Loucy (cell line): ENCODE data around the gene DEDD.

Experiments
- H2AFZ ChIP-seq: fragments of 200-600 bp; sonication (generic); 2 replicates; pipeline ENCODE4 v1.6.0; 2016; ENCODE audit warnings: antibody characterized with exemption, mild to moderate bottlenecking, low read length, moderate library complexity
- H3F3A ChIP-seq: fragments of 200-600 bp; 2 replicates; pipeline ENCODE4 v1.6.0; 2016; ENCODE audit warnings: antibody characterized with exemption, low read depth, mild to moderate bottlenecking
- H3K27me3 ChIP-seq: fragments of 200-600 bp; sonication (generic); 2 replicates; pipeline ENCODE4 v1.6.1; 2014; ENCODE audit warnings: low read length, mild to moderate bottlenecking; ENCODE audit not compliant: insufficient read depth, poor library complexity, severe bottlenecking
- H3K36me3 ChIP-seq: fragments of 200-600 bp; sonication (generic); 2 replicates; pipeline ENCODE4 v1.6.1; 2016; ENCODE audit warnings: low read length; ENCODE audit not compliant: insufficient read depth
- H3K4me1 ChIP-seq: fragments of 200-600 bp; sonication (generic); 2 replicates; pipeline ENCODE4 v1.5.1; 2014; ENCODE audit warnings: low read length, mild to moderate bottlenecking; ENCODE audit not compliant: insufficient read depth, poor library complexity, severe bottlenecking
- H3K4me2 ChIP-seq: fragments of 200-600 bp; sonication (generic); 2 replicates; pipeline ENCODE4 v1.6.0; 2014; ENCODE audit warnings: antibody characterized with exemption, low read length, low read depth, mild to moderate bottlenecking; ENCODE audit not compliant: poor library complexity, severe bottlenecking
- H3K4me3 ChIP-seq: fragments of 200-600 bp; sonication (generic); 2 replicates; pipeline ENCODE4 v1.5.1; 2014; ENCODE audit warnings: low read length, mild to moderate bottlenecking, mixed read lengths; ENCODE audit not compliant: poor library complexity, severe bottlenecking
- H3K79me2 ChIP-seq: fragments of 200-600 bp; sonication (generic); 2 replicates; pipeline ENCODE4 v1.6.1; 2014; ENCODE audit warnings: low read length; ENCODE audit not compliant: insufficient read depth
- H3K9ac ChIP-seq: fragments of 200-600 bp; sonication (generic); 2 replicates; pipeline ENCODE4 v1.6.0; 2014; ENCODE audit warnings: mild to moderate bottlenecking, low read depth, low read length, moderate library complexity; ENCODE audit not compliant: poor library complexity, severe bottlenecking
- H3K9me2 ChIP-seq: fragments of 200-600 bp; sonication (generic); replicated peaks from 2 replicates; pipeline ENCODE4 v1.6.1; 2016; ENCODE audit warnings: low read depth, low read length, mixed read lengths
- H3K9me3 ChIP-seq: fragments of 200-600 bp; sonication (generic); 2 replicates; pipeline ENCODE4 v1.6.1; 2014; ENCODE audit warnings: mild to moderate bottlenecking, antibody characterized with exemption, low read length, low read depth; ENCODE audit not compliant: insufficient read depth
- H4K20me1 ChIP-seq: fragments of 200-600 bp; sonication (generic); 2 replicates; pipeline ENCODE4 v1.6.0; 2014; ENCODE audit warnings: antibody characterized with exemption, low read length, mild to moderate bottlenecking; ENCODE audit not compliant: insufficient read depth, poor library complexity, severe bottlenecking
- CTCF ChIP-seq: fragments of 200-600 bp; sonication (generic); conservative IDR thresholded peaks from 2 replicates; pipeline ENCODE4 v1.5.1; 2014; ENCODE audit warnings: mild to moderate bottlenecking, antibody characterized with exemption, low read length
- EZH2phosphoT487 ChIP-seq: fragments of 200-600 bp; IDR thresholded peaks from 2 replicates; pipeline ENCODE4 v1.6.1; 2018; ENCODE audit warnings: antibody characterized with exemption, mild to moderate bottlenecking, moderate library complexity, borderline replicate concordance

Gene DEDD

DNA sequence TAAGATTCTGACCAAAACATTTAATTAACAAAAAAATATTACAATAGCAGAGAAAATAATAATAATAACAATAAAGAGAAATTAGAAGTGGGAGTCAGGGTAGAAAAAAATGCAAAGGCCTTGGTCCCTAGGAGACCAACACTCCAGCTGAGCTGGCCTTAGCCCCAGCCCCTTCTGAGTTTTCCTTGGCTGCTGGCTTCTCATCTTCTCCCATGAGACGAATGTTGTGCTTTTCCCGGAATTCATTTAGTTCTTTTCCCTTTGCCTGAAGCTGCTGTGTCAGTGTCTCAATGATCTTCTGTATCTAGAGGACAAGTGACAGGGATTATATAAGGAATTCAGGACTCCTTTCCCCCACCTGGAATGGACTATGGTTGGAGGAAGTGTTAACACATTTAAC lies 31.9 kb downstream of the DEDD start:
- TF ChIP-seq CTCF (no peak), EZH2phosphoT487 (no peak)
- H3K9me2 ChIP-seq: no peaks in the 10 kb centered on the region
- no peaks in the 10 kb centered on the region for H3K27me3 ChIP-seq
- H3K36me3 ChIP-seq: peaks cover 35% of the 10 kb centered on the region; the same call in 1 of the 2 replicates
- no peaks in the 10 kb centered on the region for H3K9me3 ChIP-seq
- no peak overlapping the region for H3K9ac ChIP-seq
- H3K4me2 ChIP-seq: no peak overlapping the region
- H2AFZ ChIP-seq: no peak overlapping the region
- H3K4me3 ChIP-seq: no peak overlapping the region
- H3K4me1 ChIP-seq: peaks cover 3% of the 10 kb centered on the region
- peaks cover 21% of the 10 kb centered on the region for H3K79me2 ChIP-seq
- H3F3A ChIP-seq: no peaks in the 10 kb centered on the region
- H4K20me1 ChIP-seq: peaks cover 4% of the 10 kb centered on the region

DNA sequence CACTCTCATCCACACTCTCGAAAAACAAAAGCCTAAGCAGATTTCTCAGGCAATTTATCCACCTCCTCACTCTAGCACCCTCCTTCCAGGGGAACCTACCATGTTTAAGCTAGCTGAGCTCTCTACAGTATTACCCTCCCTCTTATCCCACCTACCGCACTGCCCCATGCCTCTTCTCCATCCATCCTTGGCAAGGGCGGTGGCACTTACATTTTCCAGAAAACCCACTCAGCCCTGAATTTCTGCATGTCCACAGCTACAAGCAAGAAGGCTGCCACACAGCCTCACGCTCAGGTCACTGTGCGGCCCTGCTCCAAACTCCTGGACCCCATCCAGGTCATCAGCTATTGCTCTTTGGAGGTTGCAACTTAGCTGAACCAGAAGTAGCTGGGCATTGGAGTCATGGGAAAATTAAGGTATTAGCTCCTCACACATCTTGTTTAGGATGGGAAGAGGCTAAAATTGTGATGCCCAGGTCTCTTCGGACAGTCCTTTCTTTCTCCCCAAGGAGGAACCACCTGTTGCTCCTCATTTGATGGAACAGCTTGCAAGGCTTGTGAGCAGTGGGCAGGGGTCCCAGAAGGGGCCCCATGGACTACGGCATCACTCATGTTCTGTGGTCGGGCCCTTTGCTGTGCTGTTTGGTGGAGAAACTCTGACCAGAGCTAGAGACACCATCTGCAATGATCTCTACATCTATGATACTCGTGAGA lies 33.2 kb downstream of the DEDD start:
- H3K79me2 ChIP-seq: peaks cover 12% of the 10 kb centered on the region; the same call in 1 of the 2 replicates
- H4K20me1 ChIP-seq: peaks cover 4% of the 10 kb centered on the region
- H3F3A ChIP-seq: no peaks in the 10 kb centered on the region
- no peak overlapping the region for H3K4me3 ChIP-seq
- peaks cover 3% of the 10 kb centered on the region for H3K4me1 ChIP-seq
- H3K4me2 ChIP-seq: no peak overlapping the region
- H3K9me3 ChIP-seq: no peaks in the 10 kb centered on the region
- no peak overlapping the region for H2AFZ ChIP-seq
- no peaks in the 10 kb centered on the region for H3K27me3 ChIP-seq
- no peak overlapping the region for H3K9ac ChIP-seq
- no peak for TF ChIP-seq CTCF
- TF ChIP-seq EZH2phosphoT487: no peak
- no peaks in the 10 kb centered on the region for H3K9me2 ChIP-seq
- peaks cover 35% of the 10 kb centered on the region; the same call in 1 of the 2 replicates for H3K36me3 ChIP-seq

- Histone ChIP-seq H3K9ac (peak within 1 kb of the TSS; percentile 8), H3K4me2 (no peak within 1 kb of the TSS), H3K9me2 (no peaks in the 10 kb centered on the region), H3K27me3 (no peaks in the 10 kb centered on the region), H3F3A (no peaks in the 10 kb centered on the region), H3K4me1 (peaks cover 3% of the 10 kb centered on the region), H4K20me1 (peaks cover 4% of the 10 kb centered on the region), H3K36me3 (peaks cover 31% of the 10 kb centered on the region; the same call in 1 of the 2 replicates), H3K79me2 (peaks cover 6% of the 10 kb centered on the region; the same call in 1 of the 2 replicates), H3K4me3 (no peak within 1 kb of the TSS), H2AFZ (peak within 1 kb of the TSS; percentile 48; the same call in 1 of the 2 replicates), H3K9me3 (no peaks in the 10 kb centered on the region)
- TF ChIP-seq CTCF (no peak), EZH2phosphoT487 (no peak)
Observed at GRCh38 chr1:161098210-161099068, 34.0 kb downstream of the DEDD start, which contains the start of gene KLHDC9. Gene KLHDC9 (plus strand): TSS chr1:161098361. CDS start chr1:161098536, 175 bp downstream.
